ENCODE measurements around the gene SORT1. TPM values are rescaled to one million over a fixed set of nuclear protein-coding genes. Genes with fewer than 3 reads are reported as not detected.
"Not testable (repeated sequence)": the region's sequence is repeated elsewhere in the genome, so short reads cannot be mapped to it uniquely, and the experiment has no call there.

Gene SORT1
- total RNA-seq (2022), result 13.3 TPM in 2 replicates
- Bru-seq, nascent RNA, result percentile 43 among the genes with signal in this experiment
- percentile 57 among the genes with signal in this experiment for BruChase-seq, experiment 1, labeled RNA remaining after a 6-hour chase
- percentile 51 among the genes with signal in this experiment for BruChase-seq, experiment 2, labeled RNA remaining after a 2-hour chase
- long read RNA-seq, full-length matches to known transcripts, result 14 of 27 reads
- long read RNA-seq, partial matches to known transcripts, result 1 of 27 reads
- long read RNA-seq, other reads (novel, unspliced or antisense), result 12 of 27 reads

GRCh38 chr1:109397581-109398342, at the start of gene SORT1:
Gene SORT1 (minus strand): TSS chr1:109397918. CDS start chr1:109397892, 26 bp downstream.
- Mint-ChIP-seq H3K4me1 (ENCODE audit: insufficient read depth, unreplicated experiment) (peaks cover 24% of the 10 kb centered on the region), H3K4me3 (ENCODE audit: unreplicated experiment) (peak within 1 kb of the TSS; percentile 78), H3K27ac (ENCODE audit: low read depth, unreplicated experiment) (no peak within 1 kb of the TSS), H3K27me3 (ENCODE audit: insufficient read depth, unreplicated experiment) (no peaks in the 10 kb centered on the region), H3K36me3 (ENCODE audit: insufficient read depth, unreplicated experiment) (peaks cover 20% of the 10 kb centered on the region), H3K9me3 (ENCODE audit: unreplicated experiment) (no peaks in the 10 kb centered on the region)
- ChIA-PET POLR2A (interaction anchor here (0.6 to 5.1 kb wide), 20 partner anchors 7 to 199 kb away, joined by 3 to 35 read pairs (median 6); partner anchors contain the start of genes ATXN7L2, CELSR2, PSMA5 and PSRC1), CTCF (interaction anchor here (0.5 to 6.5 kb wide), 35 partner anchors 8 to 309 kb away, joined by 3 to 102 read pairs (median 5); partner anchors contain the start of genes MYBPHL and PSRC1)
- DNase-seq (ENCODE audit: unreplicated experiment), result peak; percentile 77
- no peak for TF ChIP-seq CTCF (IDR thresholded peaks at IDR 0.05; ENCODE audit: unreplicated experiment)
- intact Hi-C loops (cut with micrococcal nuclease), result loop anchor here (10.0 kb wide), 1 partner anchor 283 kb away; the partner anchor contains the start of gene ELAPOR1
- BruUV-seq (replicated peaks), result no TSS peak

GRCh38 chr1:109445949-109446695, 48.4 kb upstream of the SORT1 start:
- H3K4me3 Mint-ChIP-seq (ENCODE audit: unreplicated experiment); H3K4me1 Mint-ChIP-seq (ENCODE audit: insufficient read depth, unreplicated experiment); BruUV-seq (replicated peaks); H3K36me3 Mint-ChIP-seq (ENCODE audit: insufficient read depth, unreplicated experiment); H3K9me3 Mint-ChIP-seq (ENCODE audit: unreplicated experiment); H3K27ac Mint-ChIP-seq (ENCODE audit: low read depth, unreplicated experiment); DNase-seq (ENCODE audit: unreplicated experiment); intact Hi-C loops (cut with micrococcal nuclease); POLR2A ChIA-PET; CTCF ChIA-PET: not testable (repeated sequence)
- H3K27me3 Mint-ChIP-seq (ENCODE audit: insufficient read depth, unreplicated experiment), result peaks cover 56% of the 10 kb centered on the region

DNA sequence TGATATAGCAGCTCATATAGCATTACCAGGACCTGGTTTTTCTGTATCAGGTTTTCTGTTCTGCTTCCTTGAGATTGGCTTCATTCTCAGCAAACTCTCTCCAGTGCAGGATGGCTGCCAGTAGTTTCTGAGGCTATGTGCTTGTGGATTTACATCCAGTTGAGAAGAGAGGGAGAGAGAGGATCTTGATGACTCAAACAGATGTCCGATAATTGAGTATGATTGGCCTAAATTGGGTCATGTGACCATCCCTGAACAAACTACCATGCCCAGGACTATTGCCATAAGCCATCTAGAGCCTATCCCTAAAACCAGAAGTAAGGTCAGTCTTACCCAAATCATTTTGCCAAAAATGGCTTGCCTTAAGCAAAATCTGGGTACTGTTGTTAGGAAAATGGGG, 46.6 kb upstream of the SORT1 start:
- H3K4me1 Mint-ChIP-seq (ENCODE audit: insufficient read depth, unreplicated experiment), result no peaks in the 10 kb centered on the region
- TF ChIP-seq CTCF (IDR thresholded peaks at IDR 0.05; ENCODE audit: unreplicated experiment), result no peak
- DNase-seq (ENCODE audit: unreplicated experiment), result peak; percentile 3
- no peaks in the 10 kb centered on the region for H3K36me3 Mint-ChIP-seq (ENCODE audit: insufficient read depth, unreplicated experiment)
- H3K27me3 Mint-ChIP-seq (ENCODE audit: insufficient read depth, unreplicated experiment), result peaks cover 38% of the 10 kb centered on the region
- no peak overlapping the region for H3K27ac Mint-ChIP-seq (ENCODE audit: low read depth, unreplicated experiment)
- CTCF ChIA-PET, result no interaction called here
- no peak overlapping the region for H3K4me3 Mint-ChIP-seq (ENCODE audit: unreplicated experiment)
- intact Hi-C loops (cut with micrococcal nuclease), result no loop called here
- BruUV-seq (replicated peaks), result no TSS peak
- POLR2A ChIA-PET, result no interaction called here
- no peaks in the 10 kb centered on the region for H3K9me3 Mint-ChIP-seq (ENCODE audit: unreplicated experiment)

DNA sequence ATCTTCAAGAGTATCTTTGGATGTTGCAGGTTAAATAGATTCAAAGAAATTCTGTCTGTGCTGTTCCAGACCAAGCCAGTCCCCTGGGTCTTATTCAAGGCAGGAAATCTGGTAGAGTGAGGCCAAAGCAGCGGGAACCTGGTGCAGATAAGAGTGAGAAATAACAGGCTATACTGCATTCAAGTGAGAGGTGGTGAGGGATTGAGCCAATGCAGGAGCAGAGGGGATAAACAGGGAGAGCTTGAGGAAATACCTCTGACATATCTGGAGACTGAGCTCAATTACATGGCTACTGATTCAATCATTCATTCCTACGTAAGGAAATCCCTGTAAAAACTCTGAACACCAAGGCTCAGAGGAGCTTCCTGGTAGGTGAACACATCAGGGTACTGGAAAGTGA, 45.8 kb upstream of the SORT1 start:
- intact Hi-C loops (cut with micrococcal nuclease), result no loop called here
- CTCF ChIA-PET, result interaction anchor here (0.6 kb wide), 1 partner anchor 32 kb away, joined by 5 read pairs; no protein-coding TSS in a partner anchor
- TF ChIP-seq CTCF (IDR thresholded peaks at IDR 0.05; ENCODE audit: unreplicated experiment), result no peak
- DNase-seq (ENCODE audit: unreplicated experiment), result no peak
- Mint-ChIP-seq H3K4me1 (ENCODE audit: insufficient read depth, unreplicated experiment) (no peaks in the 10 kb centered on the region), H3K36me3 (ENCODE audit: insufficient read depth, unreplicated experiment) (no peaks in the 10 kb centered on the region), H3K27me3 (ENCODE audit: insufficient read depth, unreplicated experiment) (peaks cover 34% of the 10 kb centered on the region), H3K9me3 (ENCODE audit: unreplicated experiment) (no peaks in the 10 kb centered on the region), H3K4me3 (ENCODE audit: unreplicated experiment) (no peak overlapping the region), H3K27ac (ENCODE audit: low read depth, unreplicated experiment) (no peak overlapping the region)
- BruUV-seq (replicated peaks), result no TSS peak
- POLR2A ChIA-PET, result no interaction called here
